OCI-LY7 (cell line): ENCODE measurements around the gene TMEM184A.

Experiments
- CTCF ChIP-seq: fragments of 200-600 bp; sonication (generic); conservative IDR thresholded peaks from 2 replicates; pipeline ENCODE4 v1.5.1; 2014; ENCODE audit warnings: mild to moderate bottlenecking, antibody characterized with exemption, low read length, moderate library complexity, mixed read lengths
- EZH2phosphoT487 ChIP-seq: fragments of 200-600 bp; sonication (generic); IDR thresholded peaks from 2 replicates; pipeline ENCODE4 v1.6.1; 2018; ENCODE audit warnings: low read depth, borderline replicate concordance, mild to moderate bottlenecking, mixed run types, antibody characterized with exemption, low read length, moderate library complexity, mixed read lengths

- TF ChIP-seq CTCF (no peak), EZH2phosphoT487 (no peak)
Measured at GRCh38 chr7:1578513-1578912, 22.5 kb upstream of the TMEM184A start.
